Iris pigment epithelial cell (primary cell): ENCODE results near the gene EZH1.
"Not testable (repeated sequence)": the region's sequence is repeated elsewhere in the genome, so short reads cannot be mapped to it uniquely, and the experiment has no call there.

ENCODE experiments used
- DNase-seq: peaks from one replicate; pipeline ENCODE4 v3.0.0-alpha.2; 2011; ENCODE audit warnings: low read depth

The EZH1 gene

GRCh38 chr17:42772945-42773289, 28.1 kb upstream of the EZH1 start:
- no peak for DNase-seq

- DNase-seq = not testable (repeated sequence)
These were observed 25.1 kb upstream of the EZH1 start for GRCh38 chr17:42769964-42770363.

DNA sequence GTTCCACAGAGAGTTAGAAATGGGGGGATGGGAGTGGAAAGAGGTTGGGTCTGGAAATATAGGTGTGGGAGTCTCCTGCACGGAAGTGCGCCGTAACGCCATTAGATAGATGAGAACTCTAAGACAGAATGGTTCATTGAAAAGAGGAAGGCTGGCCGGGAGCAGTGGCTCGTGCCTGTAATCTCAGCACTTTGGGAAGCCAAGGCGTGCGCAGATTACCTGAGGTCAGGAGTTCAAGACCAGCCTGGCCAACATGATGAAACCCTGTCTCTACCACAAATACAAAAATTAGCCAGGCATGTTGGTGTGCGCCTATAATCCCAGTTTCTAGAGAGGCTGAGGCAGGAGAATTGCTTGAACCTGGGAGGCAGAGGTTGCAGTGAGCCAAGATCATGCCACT, 23.2 kb upstream of the EZH1 start:
- not testable (repeated sequence) for DNase-seq

- DNase-seq = no peak
These were observed 22.7 kb upstream of the EZH1 start for GRCh38 chr17:42767512-42767911.

DNA sequence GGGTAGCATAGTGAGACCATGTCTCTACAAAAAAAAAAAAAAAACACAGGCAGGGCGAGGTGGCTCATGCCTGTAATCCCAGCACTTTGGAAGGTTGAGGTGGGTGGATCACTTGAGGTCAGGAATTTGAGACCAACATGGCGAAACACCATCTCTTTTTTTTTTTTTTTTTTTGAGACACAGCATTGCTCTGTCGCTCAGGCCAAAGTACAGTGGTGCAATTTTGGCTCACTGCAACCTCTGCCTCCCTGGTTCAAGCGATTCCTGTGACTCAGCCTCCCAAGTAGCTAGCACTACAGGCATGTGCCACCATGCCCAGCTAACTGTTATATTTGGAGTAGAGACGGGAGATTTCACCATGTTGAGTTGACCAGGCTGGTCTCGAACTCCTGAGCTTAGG, 21.3 kb upstream of the EZH1 start:
- DNase-seq = no peak

DNA sequence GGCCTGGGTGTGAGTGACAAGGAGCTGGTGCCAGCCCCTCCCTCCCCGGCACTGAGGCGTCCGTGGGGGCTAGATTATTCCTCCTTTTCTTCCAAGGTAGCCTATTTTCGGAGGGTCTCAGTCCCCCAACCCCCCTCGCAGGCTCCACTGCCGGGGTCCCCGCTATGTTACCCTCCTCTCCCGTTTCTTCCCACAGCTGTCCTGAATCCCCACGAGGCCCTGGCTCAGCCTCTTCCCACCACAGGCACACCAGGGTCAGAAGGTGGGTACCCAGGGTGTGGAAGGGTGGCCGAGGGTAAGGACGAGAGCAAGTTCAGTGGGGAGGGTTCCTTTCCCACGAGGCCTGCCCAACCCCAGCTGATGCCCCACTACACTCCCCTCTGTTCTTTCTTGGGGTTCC, 16.8 kb upstream of the EZH1 start:
- DNase-seq = no peak

- no peak for DNase-seq
These were observed 16.1 kb upstream of the EZH1 start, which contains the start of gene RAMP2 for GRCh38 chr17:42760652-42761581. TSS of gene RAMP2 (plus strand) at chr17:42761227. CDS start at chr17:42761262, 35 bp downstream.

- no peak for DNase-seq
These were observed 15.3 kb upstream of the EZH1 start for GRCh38 chr17:42759982-42760651.

DNA sequence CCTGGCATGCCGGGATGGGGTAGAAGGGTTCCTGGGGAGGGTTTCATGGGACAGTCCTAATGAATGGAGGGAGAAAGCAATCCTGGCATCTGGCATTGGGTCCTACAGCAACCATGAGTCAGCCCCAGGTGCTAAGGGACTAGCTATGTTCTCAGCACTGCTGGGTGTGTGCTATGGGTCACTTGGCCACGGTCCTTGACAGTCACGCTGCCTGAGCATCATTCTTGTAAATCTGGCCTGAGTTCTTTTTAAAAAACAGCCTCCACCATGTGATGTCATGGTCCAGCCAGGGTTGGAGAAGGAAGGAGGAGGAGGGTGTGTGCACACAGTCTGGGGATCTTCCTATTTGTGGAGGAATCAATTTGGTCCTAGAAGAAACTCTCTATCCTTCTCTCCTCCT, 9.9 kb upstream of the EZH1 start:
- peak; percentile 15 for DNase-seq

DNA sequence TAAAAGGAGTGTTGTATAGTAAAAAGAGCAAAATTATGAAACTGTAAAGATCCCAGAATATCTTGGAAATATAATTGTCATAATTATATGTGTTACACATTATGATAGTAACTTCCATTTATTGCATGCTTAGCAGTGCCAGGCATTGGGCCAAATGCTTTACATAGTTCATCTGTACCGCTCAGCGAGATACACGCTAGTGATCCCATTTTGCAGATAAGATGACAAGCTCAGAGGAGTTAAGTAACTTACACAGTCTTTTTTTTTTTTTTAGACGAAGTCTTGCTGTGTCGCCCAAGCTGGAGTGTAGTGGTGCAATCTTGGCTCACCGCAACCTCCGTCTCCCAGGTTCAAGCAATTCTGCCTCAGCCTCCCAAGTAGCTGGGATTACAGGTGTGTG, 6.8 kb upstream of the EZH1 start:
- DNase-seq = peak; percentile 52

DNA sequence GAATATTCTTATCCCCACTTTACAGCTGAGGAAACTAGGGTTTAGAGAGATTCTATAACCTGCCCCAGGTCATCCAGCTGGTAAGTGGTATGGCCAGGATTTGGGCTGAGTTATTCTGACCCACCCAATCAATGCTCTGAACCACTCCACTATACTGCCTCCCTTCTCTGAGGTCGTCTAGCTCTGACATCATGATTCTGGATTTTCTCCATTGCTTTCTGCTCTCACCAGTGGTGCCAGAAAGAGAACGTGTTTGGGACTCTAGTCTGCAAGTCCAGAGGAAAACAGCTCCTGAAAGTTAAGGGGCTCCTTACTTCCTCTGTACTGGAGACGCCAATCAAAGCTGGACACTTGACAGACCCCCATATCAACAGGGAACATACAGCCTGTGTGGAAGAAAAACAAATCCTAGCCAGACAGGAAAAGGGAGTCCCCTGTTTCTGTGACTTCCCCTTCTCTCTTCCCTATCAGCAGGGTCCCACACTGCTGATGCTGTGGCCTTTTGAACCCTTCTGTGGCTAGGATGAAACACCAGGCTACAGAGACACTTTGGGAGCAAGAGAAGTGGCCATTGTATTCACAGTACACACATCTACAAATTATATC, 6.0 kb upstream of the EZH1 start:
- no peak for DNase-seq

DNA sequence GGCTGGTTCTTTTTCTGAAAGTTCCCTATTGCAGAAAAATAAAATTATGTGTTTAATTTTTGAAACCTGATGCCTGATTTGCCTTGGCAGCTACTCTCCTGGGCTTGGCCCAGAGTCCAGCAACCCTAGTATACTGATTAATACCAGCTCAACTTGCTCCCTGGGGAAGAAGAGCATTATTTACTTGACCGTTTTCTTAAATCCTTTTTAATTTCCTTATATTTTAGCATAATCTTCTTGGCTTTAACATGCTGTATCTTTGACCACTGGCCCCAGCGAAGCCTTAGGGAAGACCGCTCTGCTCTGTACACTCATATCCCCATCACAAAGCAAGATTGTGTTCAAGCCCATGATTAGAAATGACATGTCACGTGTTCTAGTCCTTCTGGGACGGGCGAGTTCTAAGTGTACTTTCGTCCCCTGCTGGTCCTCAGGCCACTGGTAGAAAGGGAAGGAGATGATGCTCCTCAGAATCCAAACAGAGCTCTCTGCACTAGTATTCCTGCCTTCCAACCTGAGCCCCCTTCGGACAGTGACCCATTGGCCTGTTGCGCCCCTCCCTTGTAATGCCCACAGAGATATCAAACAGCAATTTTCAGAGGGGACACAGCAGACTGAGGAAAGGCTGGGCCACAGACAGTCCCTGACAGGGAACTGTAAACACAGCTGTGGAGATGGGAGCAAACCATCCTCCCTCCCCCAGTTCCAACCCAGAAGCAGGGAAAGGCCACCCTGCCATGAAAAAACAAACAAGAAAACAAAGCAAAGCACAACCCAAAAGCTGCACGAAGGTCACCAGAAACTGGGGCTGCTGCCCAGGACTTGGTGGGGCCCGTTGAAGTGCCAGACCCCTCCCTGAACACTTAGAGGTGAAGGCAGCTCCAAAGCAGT, 4.3 kb upstream of the EZH1 start:
- DNase-seq = no peak

- DNase-seq = no peak
These were observed 3.5 kb upstream of the EZH1 start for GRCh38 chr17:42748202-42748907.

- DNase-seq = peak; percentile 59
These were observed 496 bp downstream of the EZH1 start for GRCh38 chr17:42744283-42744805.

DNA sequence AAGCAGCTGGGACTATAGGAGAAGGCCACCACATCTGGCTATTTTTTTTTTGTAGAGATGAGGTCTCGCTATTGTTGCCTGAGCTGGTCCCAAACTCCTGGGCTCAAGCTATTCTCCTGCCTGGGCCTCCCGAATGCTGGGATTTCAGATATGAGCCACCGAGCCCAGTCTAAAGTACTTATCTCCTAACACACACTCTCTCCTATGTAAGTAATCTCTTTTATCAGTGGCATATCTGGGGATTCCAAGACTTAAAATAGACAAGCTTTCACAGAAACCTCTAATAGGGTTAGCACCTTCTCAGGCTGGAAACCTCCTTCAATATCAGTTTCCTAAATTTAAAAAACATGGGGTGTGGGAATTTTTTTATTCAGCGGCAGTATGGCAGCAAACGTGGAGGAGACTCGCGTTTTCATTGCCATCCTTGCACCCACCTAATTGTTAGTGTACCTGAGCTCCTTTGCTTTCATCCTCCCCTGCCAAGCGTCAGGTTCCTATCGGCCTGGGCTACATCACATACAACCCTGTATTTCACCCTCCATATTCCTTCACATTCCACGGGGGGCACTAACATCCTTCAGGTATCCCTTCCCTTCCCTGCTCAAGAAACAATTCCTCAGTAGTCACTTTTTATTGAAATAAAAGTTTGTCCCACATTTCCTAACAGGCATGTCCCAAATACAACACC, 1.1 kb downstream of the EZH1 start:
- peak; percentile 10 for DNase-seq

DNA sequence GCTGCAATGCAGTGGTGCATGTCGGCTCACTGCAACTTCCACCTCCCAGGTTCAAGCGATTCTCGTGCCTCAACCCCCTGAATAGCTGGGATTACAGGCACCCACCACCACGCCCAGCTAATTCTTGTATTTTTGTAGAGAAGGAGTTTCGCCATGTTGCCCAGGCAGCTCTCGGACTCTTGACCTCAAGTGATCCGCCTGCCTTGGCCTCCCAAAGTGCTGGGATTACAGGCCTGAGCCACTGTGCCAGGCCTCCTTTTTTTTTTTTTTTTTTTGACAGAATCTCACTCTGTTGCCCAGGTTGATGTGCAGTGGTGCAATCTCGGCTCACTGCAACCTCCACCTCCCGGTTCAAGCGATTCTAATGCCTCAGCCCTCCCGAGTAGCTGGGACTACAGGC, 1.9 kb downstream of the EZH1 start:
- not testable (repeated sequence) for DNase-seq

- no peak for DNase-seq
These were observed 4.1 kb downstream of the EZH1 start for GRCh38 chr17:42740699-42741098.

DNA sequence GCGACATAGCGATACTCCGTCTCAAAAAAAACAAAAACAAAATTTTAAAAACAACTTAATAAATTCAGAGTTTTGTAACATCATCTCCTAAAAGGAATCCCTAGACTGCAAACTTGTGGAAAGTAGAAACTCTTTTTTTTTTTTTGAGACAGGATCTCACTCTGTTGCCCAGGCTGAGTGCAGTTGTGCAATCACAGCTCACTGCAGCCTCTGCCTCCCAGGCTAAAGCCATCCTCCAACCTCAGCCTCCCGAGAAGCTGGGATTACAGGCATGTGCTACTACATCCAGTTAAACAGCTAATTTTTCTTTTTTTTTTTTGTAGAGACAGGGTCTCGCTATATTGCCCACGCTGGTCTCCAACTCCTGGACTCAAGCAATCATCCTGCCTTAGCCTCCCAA, 19.7 kb downstream of the EZH1 start:
- no peak for DNase-seq

DNA sequence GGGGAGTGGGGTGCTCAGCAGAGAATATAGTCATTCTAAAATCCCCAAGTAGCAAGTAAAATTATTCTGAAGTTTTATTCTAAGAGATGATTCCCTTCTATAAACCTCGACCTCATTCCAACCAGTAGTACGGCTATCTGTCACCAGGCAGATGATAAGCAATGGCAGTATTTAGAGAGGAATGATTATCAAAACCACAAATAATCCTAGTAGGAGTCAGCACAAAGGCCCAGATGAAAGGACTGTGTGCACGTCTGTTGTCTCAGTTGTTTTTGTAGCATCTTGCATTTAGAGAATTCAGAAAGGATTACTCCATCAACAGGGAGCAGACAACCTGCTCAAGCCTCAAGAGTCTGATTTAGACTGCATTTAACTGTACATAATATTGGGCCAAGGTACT, 21.2 kb downstream of the EZH1 start:
- no peak for DNase-seq

- peak; percentile 61 for DNase-seq
These were observed 23.8 kb downstream of the EZH1 start for GRCh38 chr17:42720996-42721583.
